Measurements from ENCODE around the gene TMEM63C.

GRCh38 chr14:77194706-77195105 lies 13.1 kb downstream of the TMEM63C start:
- no peak for TF ChIP-seq CTCF (IDR thresholded peaks at IDR 0.05)
- no peak for TF ChIP-seq POLR2A (IDR thresholded peaks at IDR 0.05)
